Endodermal cell (in vitro differentiated cells): ENCODE measurements around the gene H3-3A. TPM values are rescaled to one million over a fixed set of nuclear protein-coding genes. Genes with fewer than 3 reads are reported as not detected.

Source experiments
- DNase-seq: peaks from one replicate; pipeline ENCODE4 v3.0.0-alpha.2; 2017
- H3K27ac ChIP-seq: 2 replicates; pipeline ENCODE4 v1.5.1; 2013; ENCODE audit warnings: mild to moderate bottlenecking, low read depth, low read length, moderate library complexity
- H3K27me3 ChIP-seq: 2 replicates; pipeline ENCODE4 v1.6.1; 2013; ENCODE audit warnings: mild to moderate bottlenecking, low read length, moderate library complexity; ENCODE audit not compliant: insufficient read depth, control insufficient read depth, poor library complexity, severe bottlenecking
- H3K36me3 ChIP-seq: 2 replicates; pipeline ENCODE4 v1.7.0; 2013; ENCODE audit warnings: mild to moderate bottlenecking, low read length, moderate library complexity; ENCODE audit not compliant: control insufficient read depth, insufficient read depth
- H3K4me1 ChIP-seq: one replicate; pipeline ENCODE4 v1.7.0; 2013; ENCODE audit warnings: low read length; ENCODE audit not compliant: control insufficient read depth, insufficient read depth
- H3K4me3 ChIP-seq: 2 replicates; pipeline ENCODE4 v1.5.1; 2013; ENCODE audit warnings: mild to moderate bottlenecking, low read length, moderate library complexity
- H3K9ac ChIP-seq: 2 replicates; pipeline ENCODE4 v1.6.1; 2013; ENCODE audit warnings: mild to moderate bottlenecking, low read length, moderate library complexity; ENCODE audit not compliant: poor library complexity, severe bottlenecking; ENCODE audit errors: extremely low read depth
- H3K9me3 ChIP-seq: 2 replicates; pipeline ENCODE4 v1.6.1; 2013; ENCODE audit warnings: mild to moderate bottlenecking, low read length, moderate library complexity; ENCODE audit not compliant: control insufficient read depth
- H3K27ac Mint-ChIP-seq: 2 replicates; pipeline ENCODE4 v1.8.0; 2020; ENCODE audit warnings: mixed read lengths
- H3K27me3 Mint-ChIP-seq: 2 replicates; pipeline ENCODE4 v1.8.0; 2021; ENCODE audit warnings: mild to moderate bottlenecking, mixed read lengths; ENCODE audit not compliant: insufficient read depth
- H3K36me3 Mint-ChIP-seq: 2 replicates; pipeline ENCODE4 v1.8.0; 2020; ENCODE audit warnings: low read depth, mixed read lengths
- H3K4me1 Mint-ChIP-seq: 2 replicates; pipeline ENCODE4 v1.8.0; 2020; ENCODE audit warnings: mixed read lengths
- H3K4me3 Mint-ChIP-seq: 2 replicates; pipeline ENCODE4 v1.8.0; 2020; ENCODE audit warnings: mild to moderate bottlenecking, moderate library complexity, mixed read lengths
- H3K9me3 Mint-ChIP-seq: 2 replicates; pipeline ENCODE4 v1.8.0; 2020; ENCODE audit warnings: mild to moderate bottlenecking, mixed read lengths
- WGBS, 2 experiments: methylation state at CpG; one replicate each; pipeline versions ENCODE4 v1.1.5 to v1.1.7; 2013; ENCODE audit warnings: missing lambda C conversion rate in 2 of 2, mixed read lengths in 1 of 2; ENCODE audit not compliant: insufficient coverage in 1 of 2, insufficient read length in 1 of 2; 5-methylcytosine and 5-hydroxymethylcytosine counted together
- long read RNA-seq, 4 experiments: library from polyadenylated mRNA in 2 of 4; library from RNA in 1 of 4; library from capped mRNA in 1 of 4; stranded (forward) in 3 of 4; unstranded in 1 of 4; transcript quantifications; one replicate each; pipeline ENCODE4 v2.0.0, GENCODE V29; 2020 to 2021; ENCODE audit warnings: inconsistent platforms in 1 of 4
- polyA plus RNA-seq, 2 experiments: library from polyadenylated mRNA; stranded (reverse); fragments of 50-300 nt; gene quantifications; one replicate each; pipeline ENCODE4 v1.2.3, GENCODE V29; 2013
- total RNA-seq, 2 donors: library from RNA; stranded (reverse); fragmentation: NEBNext Ultra II Directional in 1 of 2; extraction: Animal tissue kit (Norgen Biotek cat#: 25700) in 1 of 2; gene quantifications; 2 replicates in 1 of 2; 3 replicates in 1 of 2; pipeline ENCODE4 v1.2.1, GENCODE V29; 2021
- TF ChIP-seq, protein P1 (sequence below): fragments of 200-600 bp; sonication (generic); conservative IDR thresholded peaks from 2 replicates; pipeline ENCODE4 v1.5.0; 2021; ENCODE audit warnings: antibody characterized with exemption, mild to moderate bottlenecking

H3-3A gene
- 100 to 1,000 TPM; 733 to 829 TPM for total RNA-seq
- 1,298 TPM for polyA plus RNA-seq (2013, experiment 1 of 2)
- polyA plus RNA-seq (2013, experiment 2 of 2): 1,242 TPM
- long read RNA-seq, experiment 1, transcript H3F3A-203 (4 exons, 1,088 nt): major isoform, 19 of 54 reads
- long read RNA-seq, experiment 1, partial matches to known transcripts: 1 of 54 reads
- long read RNA-seq, experiment 1, other reads (novel, unspliced or antisense): 31 of 54 reads
- long read RNA-seq, experiment 2, transcript H3F3A-203 (4 exons, 1,088 nt): major isoform, 47 of 57 reads
- long read RNA-seq, experiment 2, partial matches to known transcripts: 2 of 57 reads
- long read RNA-seq, experiment 2, other reads (novel, unspliced or antisense): 6 of 57 reads
- long read RNA-seq, experiment 3, transcript H3F3A-203 (4 exons, 1,088 nt): major isoform, 485 of 499 reads
- long read RNA-seq, experiment 3, partial matches to known transcripts: 0 of 499 reads
- long read RNA-seq, experiment 3, other reads (novel, unspliced or antisense): 12 of 499 reads
- long read RNA-seq, experiment 4, transcript H3F3A-203 (4 exons, 1,088 nt): major isoform, 726 of 739 reads
- long read RNA-seq, experiment 4, partial matches to known transcripts: 1 of 739 reads
- long read RNA-seq, experiment 4, other reads (novel, unspliced or antisense): 9 of 739 reads

DNA sequence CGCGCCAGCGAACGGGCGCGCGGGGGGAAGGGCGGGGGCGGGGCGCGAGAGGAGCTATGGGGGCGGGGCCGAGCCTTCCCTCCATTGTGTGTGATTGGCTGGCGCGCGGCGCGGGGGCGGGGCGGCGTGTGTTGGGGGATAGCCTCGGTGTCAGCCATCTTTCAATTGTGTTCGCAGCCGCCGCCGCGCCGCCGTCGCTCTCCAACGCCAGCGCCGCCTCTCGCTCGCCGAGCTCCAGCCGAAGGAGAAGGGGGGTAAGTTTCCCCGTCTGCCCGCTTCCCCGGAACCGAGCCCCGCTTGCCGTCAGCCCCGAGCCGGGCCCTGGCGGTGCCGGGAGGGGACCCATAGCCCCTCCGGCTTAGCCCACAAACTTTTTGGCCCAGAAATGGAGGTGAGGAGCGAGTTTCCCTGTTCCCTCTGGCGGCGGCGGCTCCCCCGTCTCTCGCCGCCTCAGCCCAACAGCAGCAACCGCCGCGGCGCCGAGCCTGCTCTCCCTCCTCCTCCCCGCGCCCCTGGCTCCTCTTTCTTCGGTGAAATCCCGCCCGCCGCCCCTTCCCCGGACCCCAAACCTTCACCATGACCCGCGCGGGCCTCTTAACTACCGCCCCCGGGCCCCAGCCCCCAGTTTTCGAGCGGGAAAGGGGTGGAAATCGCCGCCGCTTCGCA, at the start of gene H3-3A:
H3-3A (plus strand) TSS at position 159 of the 666 bp plus-strand sequence. CDS start 1,636 bp downstream, outside the sequence.
- no peaks in the 10 kb centered on the region for H3K9me3 ChIP-seq
- Mint-ChIP-seq H3K9me3 (no peaks in the 10 kb centered on the region), H3K4me1 (peaks cover 31% of the 10 kb centered on the region), H3K4me3 (peak within 1 kb of the TSS; percentile 100), H3K27me3 (no peaks in the 10 kb centered on the region), H3K27ac (peak within 1 kb of the TSS; percentile 100), H3K36me3 (peaks cover 50% of the 10 kb centered on the region)
- H3K4me3 ChIP-seq: peak within 1 kb of the TSS; percentile 99
- peaks cover 7% of the 10 kb centered on the region for H3K4me1 ChIP-seq
- H3K9ac ChIP-seq: peak within 1 kb of the TSS; percentile 99
- WGBS, 2 experiments: 0% methylated on average over 16 to 77 of the region's 78 CpGs
- TF ChIP-seq, protein P1, sequence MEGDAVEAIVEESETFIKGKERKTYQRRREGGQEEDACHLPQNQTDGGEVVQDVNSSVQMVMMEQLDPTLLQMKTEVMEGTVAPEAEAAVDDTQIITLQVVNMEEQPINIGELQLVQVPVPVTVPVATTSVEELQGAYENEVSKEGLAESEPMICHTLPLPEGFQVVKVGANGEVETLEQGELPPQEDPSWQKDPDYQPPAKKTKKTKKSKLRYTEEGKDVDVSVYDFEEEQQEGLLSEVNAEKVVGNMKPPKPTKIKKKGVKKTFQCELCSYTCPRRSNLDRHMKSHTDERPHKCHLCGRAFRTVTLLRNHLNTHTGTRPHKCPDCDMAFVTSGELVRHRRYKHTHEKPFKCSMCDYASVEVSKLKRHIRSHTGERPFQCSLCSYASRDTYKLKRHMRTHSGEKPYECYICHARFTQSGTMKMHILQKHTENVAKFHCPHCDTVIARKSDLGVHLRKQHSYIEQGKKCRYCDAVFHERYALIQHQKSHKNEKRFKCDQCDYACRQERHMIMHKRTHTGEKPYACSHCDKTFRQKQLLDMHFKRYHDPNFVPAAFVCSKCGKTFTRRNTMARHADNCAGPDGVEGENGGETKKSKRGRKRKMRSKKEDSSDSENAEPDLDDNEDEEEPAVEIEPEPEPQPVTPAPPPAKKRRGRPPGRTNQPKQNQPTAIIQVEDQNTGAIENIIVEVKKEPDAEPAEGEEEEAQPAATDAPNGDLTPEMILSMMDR: peak; percentile 26
- H3K27ac ChIP-seq: peak within 1 kb of the TSS; percentile 99
- H3K36me3 ChIP-seq: peaks cover 35% of the 10 kb centered on the region
- peak; percentile 99 for DNase-seq
- H3K27me3 ChIP-seq: no peaks in the 10 kb centered on the region

DNA sequence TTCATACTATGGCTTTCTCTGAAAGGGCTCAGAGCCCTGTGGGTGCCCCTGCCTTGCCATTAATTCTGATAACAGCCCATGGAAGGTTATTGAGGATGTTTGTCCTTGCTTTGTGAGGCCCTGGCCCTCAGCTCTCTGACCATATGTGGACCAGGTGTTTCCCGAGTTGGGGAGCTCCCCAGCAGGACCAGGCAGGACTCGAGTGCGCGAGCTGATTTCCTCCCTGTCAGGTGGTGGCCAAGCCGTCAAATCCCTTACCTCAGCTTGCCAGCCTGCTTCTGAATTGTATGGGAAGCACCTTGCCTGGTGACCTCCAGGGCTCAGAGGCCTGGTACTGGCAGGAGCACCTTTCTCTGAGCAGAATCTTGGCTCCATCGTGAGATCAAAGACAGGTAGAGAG, 45.4 kb upstream of the H3-3A start:
- Mint-ChIP-seq H3K36me3 (no peaks in the 10 kb centered on the region), H3K27ac (no peak overlapping the region), H3K4me3 (no peak overlapping the region), H3K9me3 (no peaks in the 10 kb centered on the region), H3K4me1 (no peaks in the 10 kb centered on the region), H3K27me3 (peaks cover 3% of the 10 kb centered on the region)
- TF ChIP-seq, protein P1: no peak
- no peak overlapping the region for H3K4me3 ChIP-seq
- H3K27ac ChIP-seq: no peak overlapping the region
- no peaks in the 10 kb centered on the region for H3K36me3 ChIP-seq
- no peaks in the 10 kb centered on the region for H3K27me3 ChIP-seq
- 79 to 86% methylated on average over 4 to 6 of the region's 6 CpGs for WGBS, 2 experiments
- H3K4me1 ChIP-seq: no peaks in the 10 kb centered on the region
- H3K9me3 ChIP-seq: no peaks in the 10 kb centered on the region
- no peak overlapping the region for H3K9ac ChIP-seq
- DNase-seq: no peak

DNA sequence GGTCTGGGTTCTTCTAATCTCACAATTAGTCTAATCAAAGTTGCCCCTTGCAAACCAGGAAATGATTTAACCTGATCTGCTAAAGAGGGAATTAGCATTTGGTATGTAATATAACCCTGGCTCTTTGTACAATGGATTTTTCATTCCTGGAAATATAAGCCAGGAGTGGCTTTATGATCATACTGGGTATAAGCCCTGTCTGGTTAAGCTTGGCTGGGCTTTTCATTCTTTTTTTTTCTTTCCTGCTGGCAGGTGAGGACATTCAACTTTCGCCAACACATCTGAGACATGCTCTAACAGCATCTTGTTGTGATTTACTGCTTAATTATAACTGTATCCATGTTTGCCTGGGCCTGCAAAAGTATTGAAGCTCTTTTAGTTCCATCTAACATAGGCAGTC, 42.9 kb upstream of the H3-3A start:
- Mint-ChIP-seq H3K27ac (no peak overlapping the region), H3K4me1 (no peaks in the 10 kb centered on the region), H3K4me3 (no peak overlapping the region), H3K9me3 (no peaks in the 10 kb centered on the region), H3K27me3 (no peaks in the 10 kb centered on the region), H3K36me3 (no peaks in the 10 kb centered on the region)
- no peak overlapping the region for H3K27ac ChIP-seq
- TF ChIP-seq, protein P1: no peak
- no peaks in the 10 kb centered on the region for H3K27me3 ChIP-seq
- no peak overlapping the region for H3K4me3 ChIP-seq
- no peak overlapping the region for H3K9ac ChIP-seq
- no peak for DNase-seq
- no peaks in the 10 kb centered on the region for H3K4me1 ChIP-seq
- WGBS, 2 experiments: 100% methylated on average over 1 of the region's 1 CpG; no CpG with 5 or more reads in 1 of the 2 experiments
- no peaks in the 10 kb centered on the region for H3K36me3 ChIP-seq
- no peaks in the 10 kb centered on the region for H3K9me3 ChIP-seq
